ENCODE measurements around the gene C4BPB. TPM values are rescaled to one million over a fixed set of nuclear protein-coding genes. Genes with fewer than 3 reads are reported as not detected.

The C4BPB gene
- total RNA-seq, 1 experiment from 2014 or later: not detected

GRCh38 chr1:207077012-207077411 lies 11.6 kb upstream of the C4BPB start:
- Histone ChIP-seq H2BK12ac (ENCODE audit: insufficient read length, low read depth, low read length) (no peak overlapping the region), H4K5ac (ENCODE audit: insufficient read length, low read depth, low read length) (no peak overlapping the region), H3K9ac (ENCODE audit: extremely low read depth, insufficient read length, low read length) (no peak overlapping the region), H3K18ac (ENCODE audit: insufficient read length, low read depth, low read length) (no peak overlapping the region), H4K91ac (ENCODE audit: insufficient read length, low read depth, low read length) (no peak overlapping the region), H3K27ac (ENCODE audit: insufficient read length, low read depth, low read length) (no peak overlapping the region), H3K4me2 (ENCODE audit: insufficient read depth, insufficient read length, low read length) (no peak overlapping the region), H3K23me2 (ENCODE audit: insufficient read length, low read depth, low read length, poor library complexity, severe bottlenecking) (no peaks in the 10 kb centered on the region), H3K56ac (ENCODE audit: insufficient read length, low read depth, low read length) (no peak overlapping the region), H3K9me3 (ENCODE audit: control insufficient read depth, low read depth, low read length) (no peaks in the 10 kb centered on the region), H3K79me1 (ENCODE audit: insufficient read depth, low read depth, low read length, poor library complexity, severe bottlenecking) (no peaks in the 10 kb centered on the region), H3K4ac (ENCODE audit: low read depth, low read length) (no peak overlapping the region), H2BK15ac (ENCODE audit: low read depth, low read length) (no peak overlapping the region), H3K79me2 (ENCODE audit: insufficient read depth, low read length) (no peaks in the 10 kb centered on the region), H2BK5ac (ENCODE audit: insufficient read length, low read length) (no peak overlapping the region), H2AK5ac (ENCODE audit: insufficient read length, low read length) (no peak overlapping the region), H3K14ac (ENCODE audit: insufficient read depth, low read length) (no peak overlapping the region), H2BK120ac (ENCODE audit: low read depth, low read length, poor library complexity, severe bottlenecking) (no peak overlapping the region), H3K4me1 (ENCODE audit: insufficient read depth, low read length) (no peaks in the 10 kb centered on the region), H3T11ph (ENCODE audit: low read length) (no peak overlapping the region), H2BK20ac (ENCODE audit: low read depth, low read length, poor library complexity, severe bottlenecking) (no peak overlapping the region), H4K20me1 (ENCODE audit: control insufficient read depth, insufficient read depth, insufficient read length) (no peaks in the 10 kb centered on the region), H4K8ac (replicated peaks; ENCODE audit: insufficient read length, low read depth, low read length) (no peak overlapping the region), H2AFZ (ENCODE audit: low read length) (no peak overlapping the region), H3K27me3 (ENCODE audit: insufficient read depth, low read length) (no peaks in the 10 kb centered on the region), H3K23ac (ENCODE audit: insufficient read length, low read depth, low read length) (no peak overlapping the region)
- peaks cover 0 to 8% of the 10 kb centered on the region in 2 experiments; a peak in 1 of 4 replicates for H3K4me1 Mint-ChIP-seq
- WGBS (ENCODE audit: extremely low coverage, insufficient read length, low lambda C conversion rate): no CpG with 5 or more reads among the region's 1 CpG
- TF ChIP-seq, protein P1, sequence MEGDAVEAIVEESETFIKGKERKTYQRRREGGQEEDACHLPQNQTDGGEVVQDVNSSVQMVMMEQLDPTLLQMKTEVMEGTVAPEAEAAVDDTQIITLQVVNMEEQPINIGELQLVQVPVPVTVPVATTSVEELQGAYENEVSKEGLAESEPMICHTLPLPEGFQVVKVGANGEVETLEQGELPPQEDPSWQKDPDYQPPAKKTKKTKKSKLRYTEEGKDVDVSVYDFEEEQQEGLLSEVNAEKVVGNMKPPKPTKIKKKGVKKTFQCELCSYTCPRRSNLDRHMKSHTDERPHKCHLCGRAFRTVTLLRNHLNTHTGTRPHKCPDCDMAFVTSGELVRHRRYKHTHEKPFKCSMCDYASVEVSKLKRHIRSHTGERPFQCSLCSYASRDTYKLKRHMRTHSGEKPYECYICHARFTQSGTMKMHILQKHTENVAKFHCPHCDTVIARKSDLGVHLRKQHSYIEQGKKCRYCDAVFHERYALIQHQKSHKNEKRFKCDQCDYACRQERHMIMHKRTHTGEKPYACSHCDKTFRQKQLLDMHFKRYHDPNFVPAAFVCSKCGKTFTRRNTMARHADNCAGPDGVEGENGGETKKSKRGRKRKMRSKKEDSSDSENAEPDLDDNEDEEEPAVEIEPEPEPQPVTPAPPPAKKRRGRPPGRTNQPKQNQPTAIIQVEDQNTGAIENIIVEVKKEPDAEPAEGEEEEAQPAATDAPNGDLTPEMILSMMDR (conservative IDR thresholded peaks at IDR 0.05): no peak
- peaks cover 0 to 4% (median under 1%) of the 10 kb centered on the region in 3 experiments; a peak in 5 of 7 replicates for H3K36me3 Mint-ChIP-seq (ENCODE audit: insufficient read depth in 1 of 3, low read depth in 3 of 3)
- no peaks in the 10 kb centered on the region for H3K9me3 Mint-ChIP-seq
- H3K27ac Mint-ChIP-seq: no peak overlapping the region
- DNase-seq: no peak
- H3K4me3 Mint-ChIP-seq: no peak overlapping the region
- no peaks in the 10 kb centered on the region for H3K27me3 Mint-ChIP-seq (ENCODE audit: low read depth)
